Esophagus muscularis mucosa (tissue), 4 donors: Measurements from ENCODE around the gene PPP2R5C.

Source experiments
- EP300 ChIP-seq: sonication (generic); formaldehyde crosslinking; IDR thresholded peaks from one replicate; pipeline ENCODE4 v1.6.1; 2017; ENCODE audit warnings: antibody characterized with exemption
- POLR2A ChIP-seq: fragments of 450-650 bp; IDR thresholded peaks from one replicate; pipeline ENCODE4 v1.6.1; 2017; ENCODE audit warnings: antibody characterized with exemption, moderate library complexity, mild to moderate bottlenecking, low read depth
- POLR2AphosphoS5 ChIP-seq, 2 donors: sonication (generic); formaldehyde crosslinking; IDR thresholded peaks; one replicate each; pipeline ENCODE4 v1.6.1; 2017; ENCODE audit warnings: antibody characterized with exemption in 2 of 2
- TF ChIP-seq, protein P1 (sequence below), 3 experiments: fragments of 200-600 bp in 2 of 3; fragments of 450-650 bp in 1 of 3; sonication (generic) in 2 of 3; IDR thresholded peaks; one replicate each; pipeline ENCODE4 v1.5.1; 2017 to 2019; ENCODE audit warnings: antibody characterized with exemption in 3 of 3, mild to moderate bottlenecking in 2 of 3, moderate library complexity in 1 of 3

DNA sequence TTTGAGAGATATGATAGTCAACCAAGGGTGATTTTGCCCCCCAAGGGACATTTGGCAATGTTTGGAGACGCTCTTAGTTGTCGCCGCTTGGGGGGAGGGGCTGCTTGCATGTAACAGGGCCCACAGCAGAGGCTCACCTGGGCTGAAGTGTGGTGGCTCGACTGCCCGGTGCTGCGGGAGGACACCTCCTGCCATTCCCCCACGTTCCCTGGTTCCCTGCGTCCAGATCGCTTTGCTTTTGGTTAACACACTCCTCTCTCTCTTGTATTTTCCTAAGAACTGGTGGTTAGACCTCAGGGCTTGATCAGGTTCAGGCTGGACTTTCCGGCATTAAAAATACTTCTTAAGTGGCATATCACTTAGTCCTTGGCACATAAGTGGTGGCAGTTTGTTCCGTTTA, 18.9 kb downstream of the PPP2R5C start:
- TF ChIP-seq, protein P1, sequence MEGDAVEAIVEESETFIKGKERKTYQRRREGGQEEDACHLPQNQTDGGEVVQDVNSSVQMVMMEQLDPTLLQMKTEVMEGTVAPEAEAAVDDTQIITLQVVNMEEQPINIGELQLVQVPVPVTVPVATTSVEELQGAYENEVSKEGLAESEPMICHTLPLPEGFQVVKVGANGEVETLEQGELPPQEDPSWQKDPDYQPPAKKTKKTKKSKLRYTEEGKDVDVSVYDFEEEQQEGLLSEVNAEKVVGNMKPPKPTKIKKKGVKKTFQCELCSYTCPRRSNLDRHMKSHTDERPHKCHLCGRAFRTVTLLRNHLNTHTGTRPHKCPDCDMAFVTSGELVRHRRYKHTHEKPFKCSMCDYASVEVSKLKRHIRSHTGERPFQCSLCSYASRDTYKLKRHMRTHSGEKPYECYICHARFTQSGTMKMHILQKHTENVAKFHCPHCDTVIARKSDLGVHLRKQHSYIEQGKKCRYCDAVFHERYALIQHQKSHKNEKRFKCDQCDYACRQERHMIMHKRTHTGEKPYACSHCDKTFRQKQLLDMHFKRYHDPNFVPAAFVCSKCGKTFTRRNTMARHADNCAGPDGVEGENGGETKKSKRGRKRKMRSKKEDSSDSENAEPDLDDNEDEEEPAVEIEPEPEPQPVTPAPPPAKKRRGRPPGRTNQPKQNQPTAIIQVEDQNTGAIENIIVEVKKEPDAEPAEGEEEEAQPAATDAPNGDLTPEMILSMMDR (IDR thresholded peaks at IDR 0.05), result no peak
- TF ChIP-seq POLR2A (no peak), POLR2AphosphoS5 (IDR thresholded peaks at IDR 0.05) (no peak), EP300 (no peak)
